GM12872 (cell line): ENCODE results near the gene OLFML3.

Experiments
- TF ChIP-seq, protein P1 (sequence below): IDR thresholded peaks from 3 replicates; pipeline ENCODE4 v1.5.1; 2011; ENCODE audit warnings: low read depth, mild to moderate bottlenecking, low read length, moderate library complexity; ENCODE audit not compliant: insufficient read depth

The OLFML3 gene, protein sequence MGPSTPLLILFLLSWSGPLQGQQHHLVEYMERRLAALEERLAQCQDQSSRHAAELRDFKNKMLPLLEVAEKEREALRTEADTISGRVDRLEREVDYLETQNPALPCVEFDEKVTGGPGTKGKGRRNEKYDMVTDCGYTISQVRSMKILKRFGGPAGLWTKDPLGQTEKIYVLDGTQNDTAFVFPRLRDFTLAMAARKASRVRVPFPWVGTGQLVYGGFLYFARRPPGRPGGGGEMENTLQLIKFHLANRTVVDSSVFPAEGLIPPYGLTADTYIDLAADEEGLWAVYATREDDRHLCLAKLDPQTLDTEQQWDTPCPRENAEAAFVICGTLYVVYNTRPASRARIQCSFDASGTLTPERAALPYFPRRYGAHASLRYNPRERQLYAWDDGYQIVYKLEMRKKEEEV

DNA sequence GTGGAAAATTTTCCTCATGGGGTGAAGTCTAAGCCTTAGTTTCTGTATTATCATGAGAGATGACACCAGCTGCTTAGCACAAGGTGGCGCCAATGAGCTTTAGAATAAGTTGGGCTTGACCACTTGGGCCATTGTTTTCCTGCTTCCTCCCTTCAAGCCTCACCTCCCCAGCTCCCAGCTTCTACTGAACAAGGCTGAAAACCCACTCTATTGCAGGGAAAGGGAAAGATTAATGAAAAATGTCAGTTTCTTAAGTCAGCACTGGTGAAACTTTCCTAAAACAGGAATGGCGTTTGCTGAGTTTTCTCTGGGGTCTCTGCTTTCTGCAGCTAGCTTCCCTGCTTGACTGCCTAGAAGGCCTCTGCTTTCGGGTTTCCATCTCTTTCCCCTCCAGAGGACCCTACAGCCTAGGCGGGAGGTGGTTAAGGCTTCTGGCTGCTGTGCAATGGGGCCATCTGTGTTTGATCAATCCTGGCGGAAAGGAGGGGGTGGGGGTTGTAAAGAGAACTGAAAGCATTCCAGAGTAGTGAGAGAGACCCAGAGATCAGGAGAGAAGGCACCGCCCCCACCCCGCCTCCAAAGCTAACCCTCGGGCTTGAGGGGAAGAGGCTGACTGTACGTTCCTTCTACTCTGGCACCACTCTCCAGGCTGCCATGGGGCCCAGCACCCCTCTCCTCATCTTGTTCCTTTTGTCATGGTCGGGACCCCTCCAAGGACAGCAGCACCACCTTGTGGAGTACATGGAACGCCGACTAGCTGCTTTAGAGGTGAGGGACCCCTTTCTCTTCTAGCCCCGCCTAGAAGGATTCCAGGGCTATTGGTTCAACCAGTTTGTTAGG lies at the start of gene OLFML3:
TSS of gene OLFML3 (plus strand) at position 612 of the 840 bp plus-strand sequence. CDS start at position 655, 43 bp downstream.
- TF ChIP-seq, protein P1, sequence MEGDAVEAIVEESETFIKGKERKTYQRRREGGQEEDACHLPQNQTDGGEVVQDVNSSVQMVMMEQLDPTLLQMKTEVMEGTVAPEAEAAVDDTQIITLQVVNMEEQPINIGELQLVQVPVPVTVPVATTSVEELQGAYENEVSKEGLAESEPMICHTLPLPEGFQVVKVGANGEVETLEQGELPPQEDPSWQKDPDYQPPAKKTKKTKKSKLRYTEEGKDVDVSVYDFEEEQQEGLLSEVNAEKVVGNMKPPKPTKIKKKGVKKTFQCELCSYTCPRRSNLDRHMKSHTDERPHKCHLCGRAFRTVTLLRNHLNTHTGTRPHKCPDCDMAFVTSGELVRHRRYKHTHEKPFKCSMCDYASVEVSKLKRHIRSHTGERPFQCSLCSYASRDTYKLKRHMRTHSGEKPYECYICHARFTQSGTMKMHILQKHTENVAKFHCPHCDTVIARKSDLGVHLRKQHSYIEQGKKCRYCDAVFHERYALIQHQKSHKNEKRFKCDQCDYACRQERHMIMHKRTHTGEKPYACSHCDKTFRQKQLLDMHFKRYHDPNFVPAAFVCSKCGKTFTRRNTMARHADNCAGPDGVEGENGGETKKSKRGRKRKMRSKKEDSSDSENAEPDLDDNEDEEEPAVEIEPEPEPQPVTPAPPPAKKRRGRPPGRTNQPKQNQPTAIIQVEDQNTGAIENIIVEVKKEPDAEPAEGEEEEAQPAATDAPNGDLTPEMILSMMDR: peak; percentile 78

DNA sequence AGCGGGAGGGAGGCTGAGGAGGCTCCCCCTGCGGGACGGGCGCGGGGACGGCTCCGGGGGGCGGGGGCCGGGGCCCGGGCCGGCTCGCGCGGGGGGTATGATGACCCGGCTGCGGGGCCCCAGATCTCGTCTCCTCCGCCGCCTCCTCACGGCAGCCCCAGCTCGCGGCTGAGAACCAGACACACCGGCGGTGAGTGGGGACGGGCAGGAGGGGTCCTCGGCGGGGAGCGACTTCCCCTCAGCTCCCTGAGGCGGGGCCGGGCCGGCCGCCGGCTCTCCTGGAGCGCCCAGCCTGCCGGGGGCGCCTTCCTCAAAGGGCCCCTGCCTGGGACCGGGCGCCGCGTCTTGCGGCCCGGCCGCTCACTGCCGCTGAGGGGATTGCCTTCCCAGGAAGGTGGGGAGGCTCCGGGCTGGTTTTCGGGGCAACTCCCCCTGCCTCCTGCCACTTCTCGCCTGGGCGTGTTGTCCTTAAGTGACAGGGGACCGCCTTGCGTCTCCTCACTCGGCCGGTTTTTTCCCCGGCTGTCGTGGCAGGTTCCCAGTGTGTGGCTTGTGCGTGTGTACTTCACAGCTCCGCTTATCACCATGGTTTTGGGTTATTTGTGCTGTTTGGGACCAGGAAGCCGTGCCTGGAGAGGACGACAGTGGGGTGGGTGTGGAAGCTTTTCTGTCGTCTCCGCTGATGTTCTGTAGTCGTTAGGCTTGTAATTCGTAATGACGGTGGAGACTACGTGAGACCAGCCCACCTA lies 49.4 kb upstream of the OLFML3 start:
- TF ChIP-seq, protein P1: 0 out of 3 replicates have a peak, but pooled peaks have one; percentile 21

- TF ChIP-seq, protein P1: no peak
Observed at GRCh38 chr1:113930499-113931161, 48.6 kb upstream of the OLFML3 start.

- TF ChIP-seq, protein P1: no peak
Observed at GRCh38 chr1:113931451-113931851, 47.8 kb upstream of the OLFML3 start.

DNA sequence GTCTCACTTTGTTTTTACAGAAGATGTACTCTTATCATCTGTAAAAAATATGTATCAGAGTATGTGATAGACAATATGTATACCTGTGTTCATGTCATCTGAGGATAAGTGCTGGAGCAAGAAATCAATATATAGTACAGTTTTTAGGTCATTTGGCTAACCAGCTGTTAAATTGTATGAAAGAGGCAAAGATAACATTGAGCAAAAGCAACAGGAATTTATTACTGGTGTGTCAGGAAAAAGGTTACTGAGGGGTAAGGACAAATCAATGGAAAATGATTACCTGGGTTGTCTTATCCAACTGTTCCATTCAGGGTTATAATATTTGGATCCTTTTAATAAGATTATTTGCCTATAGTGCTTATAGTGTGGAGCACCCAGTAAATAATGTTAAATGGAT lies 45.3 kb upstream of the OLFML3 start:
- TF ChIP-seq, protein P1: no peak

DNA sequence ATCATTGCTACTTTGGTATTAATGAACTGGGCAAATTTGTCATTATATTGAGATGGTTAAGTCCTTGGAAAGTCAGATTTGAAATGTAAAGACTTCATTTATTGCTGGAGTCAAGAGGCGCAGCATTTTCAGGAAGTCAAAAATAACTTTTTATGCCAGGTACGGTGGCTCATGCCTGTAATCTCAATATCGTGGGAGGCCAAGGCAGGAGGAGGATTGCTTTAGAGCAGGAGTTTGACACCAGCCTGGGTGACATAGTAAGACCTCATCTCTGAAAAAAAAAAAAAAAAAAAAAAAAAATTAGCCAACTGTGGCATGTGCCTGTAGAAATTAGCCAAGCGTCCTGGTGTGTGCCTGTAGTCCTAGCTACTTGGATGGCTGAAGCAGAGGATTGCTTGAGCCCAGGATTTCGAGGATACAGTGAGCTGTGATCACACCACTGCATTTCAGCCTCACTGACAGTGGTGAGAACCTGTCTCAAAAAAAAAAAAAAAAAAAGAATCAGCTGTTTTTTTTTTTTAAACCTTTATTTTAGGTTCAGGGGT lies 44.7 kb upstream of the OLFML3 start:
- TF ChIP-seq, protein P1: no peak
